A673 (cell line): ENCODE measurements around the gene IFIT3. TPM values are rescaled to one million over a fixed set of nuclear protein-coding genes. Genes with fewer than 3 reads are reported as not detected.
A peak's percentile ranks its signal among the peaks of the same experiment; 100 is the strongest.

Source experiments
- BruUV-seq: library from RNA; stranded (reverse); fragments of 400-500 nt; replicated peaks from 2 replicates; lab custom pipeline; 2021; lab: Mats Ljungman, UMichigan
- CTCF ChIA-PET: fragments of 300-600 bp; sonication (Branson Sonifier 250); formaldehyde crosslinking; loops from one replicate; lab custom pipeline; 2022; ENCODE audit warnings: antibody characterized with exemption; lab: Charles Lee
- POLR2A ChIA-PET: fragments of 300-600 bp; sonication (Branson Sonifier 250); formaldehyde crosslinking; loops from one replicate; lab custom pipeline; 2022; ENCODE audit warnings: antibody characterized with exemption; ENCODE audit not compliant: low non-redundant PET; lab: Charles Lee
- DNase-seq: peaks from one replicate; pipeline ENCODE4 v3.0.0-alpha.2; 2015; ENCODE audit warnings: low spot score
- H3K27ac ChIP-seq: fragments of 200-600 bp; sonication (generic); 2 replicates; pipeline ENCODE4 v1.5.1; 2016; ENCODE audit warnings: mixed run types, low read depth, mild to moderate bottlenecking, mixed read lengths, antibody characterized with exemption, low read length; ENCODE audit not compliant: poor library complexity, severe bottlenecking
- H3K27me3 ChIP-seq: fragments of 200-600 bp; sonication (generic); replicated peaks from 2 replicates; pipeline ENCODE4 v1.6.1; 2017; ENCODE audit warnings: mixed run types, low read depth, mild to moderate bottlenecking, mixed read lengths, antibody characterized with exemption, low read length; ENCODE audit not compliant: insufficient read depth, poor library complexity
- H3K36me3 ChIP-seq: fragments of 200-600 bp; sonication (generic); 2 replicates; pipeline ENCODE4 v1.6.1; 2016; ENCODE audit warnings: mixed run types, mild to moderate bottlenecking, mixed read lengths, antibody characterized with exemption, low read length; ENCODE audit not compliant: insufficient read depth, poor library complexity, severe bottlenecking
- H3K4me1 ChIP-seq: fragments of 200-600 bp; sonication (generic); 2 replicates; pipeline ENCODE4 v1.6.1; 2017; ENCODE audit warnings: mixed run types, mild to moderate bottlenecking, mixed read lengths, antibody characterized with exemption, low read length; ENCODE audit not compliant: insufficient read depth, poor library complexity, severe bottlenecking
- H3K4me3 ChIP-seq: fragments of 200-600 bp; sonication (generic); 2 replicates; pipeline ENCODE4 v1.5.1; 2016; ENCODE audit warnings: low read depth, mixed run types, mild to moderate bottlenecking, mixed read lengths, low read length; ENCODE audit not compliant: poor library complexity, severe bottlenecking
- H3K9me3 ChIP-seq: fragments of 200-600 bp; sonication (generic); 2 replicates; pipeline ENCODE4 v1.6.1; 2016; ENCODE audit warnings: mixed run types, low read depth, mild to moderate bottlenecking, mixed read lengths, antibody characterized with exemption, low read length; ENCODE audit not compliant: poor library complexity, severe bottlenecking
- CTCF ChIP-seq: fragments of 300-800, 200-600 bp; sonication (generic); conservative IDR thresholded peaks from 2 replicates; pipeline ENCODE4 v1.5.1; 2017; ENCODE audit warnings: low read depth, mild to moderate bottlenecking, antibody characterized with exemption, low read length, moderate library complexity, mixed read lengths
- EZH2 ChIP-seq: fragments of 200-600 bp; sonication (generic); IDR thresholded peaks from 2 replicates; pipeline ENCODE4 v1.6.1; 2017; ENCODE audit warnings: borderline replicate concordance, low read depth, mild to moderate bottlenecking, mixed read lengths, antibody characterized with exemption, low read length; ENCODE audit not compliant: poor library complexity, severe bottlenecking
- intact Hi-C: fragments of 100-400 bp; cut with micrococcal nuclease; formaldehyde crosslinking; loops from one replicate; pipeline ENCODE4 v1.10.0; 2022; ENCODE audit not compliant: unreplicated experiment
- total RNA-seq: library from RNA; stranded (reverse); gene quantifications from 2 replicates; pipeline ENCODE4 v1.2.3, GENCODE V29; 2021

Gene IFIT3
- total RNA-seq, 1 experiment from 2014 or later = 6.7 TPM

GRCh38 chr10:89351780-89352597 is 24.2 kb downstream of the IFIT3 start:
- POLR2A ChIA-PET = no interaction called here
- Histone ChIP-seq H3K9me3 (no peaks in the 10 kb centered on the region), H3K27ac (peak overlapping the region; percentile 84), H3K4me3 (no peak overlapping the region), H3K27me3 (no peaks in the 10 kb centered on the region), H3K4me1 (peaks cover 66% of the 10 kb centered on the region), H3K36me3 (no peaks in the 10 kb centered on the region)
- DNase-seq = peak; percentile 75
- intact Hi-C loops = no loop called here
- TF ChIP-seq EZH2 (no peak), CTCF (no peak)
- no TSS peak for BruUV-seq
- CTCF ChIA-PET = no interaction called here

GRCh38 chr10:89352802-89353201 is 25.0 kb downstream of the IFIT3 start:
- Histone ChIP-seq H3K27ac (peak overlapping the region; percentile 84), H3K4me1 (peaks cover 60% of the 10 kb centered on the region), H3K9me3 (no peaks in the 10 kb centered on the region), H3K36me3 (no peaks in the 10 kb centered on the region), H3K27me3 (no peaks in the 10 kb centered on the region), H3K4me3 (no peak overlapping the region)
- CTCF ChIA-PET = no interaction called here
- DNase-seq = no peak
- TF ChIP-seq EZH2 = no peak
- no peak for TF ChIP-seq CTCF
- POLR2A ChIA-PET = no interaction called here
- intact Hi-C loops = no loop called here
- no TSS peak for BruUV-seq

- H3K27me3 ChIP-seq = no peaks in the 10 kb centered on the region
- TF ChIP-seq EZH2 = no peak
- TF ChIP-seq CTCF = no peak
- POLR2A ChIA-PET = no interaction called here
- CTCF ChIA-PET = no interaction called here
- no peak overlapping the region for H3K27ac ChIP-seq
- no peaks in the 10 kb centered on the region for H3K36me3 ChIP-seq
- intact Hi-C loops = no loop called here
- no TSS peak for BruUV-seq
- peaks cover 36% of the 10 kb centered on the region for H3K4me1 ChIP-seq
- DNase-seq = no peak
- no peak overlapping the region for H3K4me3 ChIP-seq
- no peaks in the 10 kb centered on the region for H3K9me3 ChIP-seq
These were observed 27.7 kb downstream of the IFIT3 start for GRCh38 chr10:89355394-89355931.
